ENCODE measurements around the gene NDUFA8.

The NDUFA8 gene

GRCh38 chr9:122192914-122193525 lies 33.4 kb upstream of the NDUFA8 start:
- no peak for DNase-seq (ENCODE audit: low read depth)
- no peak for TF ChIP-seq CTCF (IDR thresholded peaks at IDR 0.05; ENCODE audit: insufficient read depth, low read depth, low read length, missing control alignments)
- no peak overlapping the region for H3K4me3 ChIP-seq (ENCODE audit: low read length)

GRCh38 chr9:122192261-122192875 lies 32.8 kb upstream of the NDUFA8 start:
- no peak for TF ChIP-seq CTCF (IDR thresholded peaks at IDR 0.05; ENCODE audit: insufficient read depth, low read depth, low read length, missing control alignments)
- H3K4me3 ChIP-seq (ENCODE audit: low read length), result no peak overlapping the region
- no peak for DNase-seq (ENCODE audit: low read depth)

- peak; percentile 52 for DNase-seq (ENCODE audit: low read depth)
- TF ChIP-seq CTCF (IDR thresholded peaks at IDR 0.05; ENCODE audit: insufficient read depth, low read depth, low read length, missing control alignments), result no peak
Measured at GRCh38 chr9:122191584-122191983, 32.0 kb upstream of the NDUFA8 start.

GRCh38 chr9:122190597-122191381 lies 31.2 kb upstream of the NDUFA8 start:
- H3K4me3 ChIP-seq (ENCODE audit: low read length), result no peak overlapping the region
- TF ChIP-seq CTCF (IDR thresholded peaks at IDR 0.05; ENCODE audit: insufficient read depth, low read depth, low read length, missing control alignments), result no peak
- peak; percentile 49 for DNase-seq (ENCODE audit: low read depth)

More at GRCh38 chr9:122191584-122191983, 32.0 kb upstream of the NDUFA8 start:
- no peak overlapping the region for H3K4me3 ChIP-seq (ENCODE audit: low read length)

- no peak overlapping the region for H3K4me3 ChIP-seq (ENCODE audit: low read length)
- TF ChIP-seq CTCF (IDR thresholded peaks at IDR 0.05; ENCODE audit: insufficient read depth, low read depth, low read length, missing control alignments), result no peak
- no peak for DNase-seq (ENCODE audit: low read depth)
Measured at GRCh38 chr9:122188369-122188768, 28.8 kb upstream of the NDUFA8 start.

- TF ChIP-seq CTCF (IDR thresholded peaks at IDR 0.05; ENCODE audit: insufficient read depth, low read depth, low read length, missing control alignments), result no peak
- H3K4me3 ChIP-seq (ENCODE audit: low read length), result no peak overlapping the region
- no peak for DNase-seq (ENCODE audit: low read depth)
Measured at GRCh38 chr9:122186777-122187470, 27.3 kb upstream of the NDUFA8 start.

Data from epithelial cell of esophagus (primary cell).